Chondrocyte (in vitro differentiated cells): ENCODE measurements around the gene PIGL. TPM values are rescaled to one million over a fixed set of nuclear protein-coding genes. Genes with fewer than 3 reads are reported as not detected.
A peak's percentile ranks its signal among the peaks of the same experiment; 100 is the strongest.

Experiments used
- DNase-seq: peaks from one replicate; pipeline ENCODE4 v3.0.0; 2021; ENCODE audit warnings: mixed read lengths, low spot score
- H3K27ac Mint-ChIP-seq: one replicate; pipeline ENCODE4 v1.8.0; 2021; ENCODE audit warnings: mild to moderate bottlenecking, moderate library complexity, mixed read lengths; ENCODE audit not compliant: unreplicated experiment
- H3K27me3 Mint-ChIP-seq: 2 replicates; pipeline ENCODE4 v1.8.0; 2021; ENCODE audit warnings: low read depth, mixed read lengths
- H3K36me3 Mint-ChIP-seq: 2 replicates; pipeline ENCODE4 v1.8.0; 2021; ENCODE audit warnings: low read depth, mixed read lengths
- H3K4me1 Mint-ChIP-seq: 2 replicates; pipeline ENCODE4 v1.8.0; 2021; ENCODE audit warnings: low read depth, mild to moderate bottlenecking, mixed read lengths
- H3K4me3 Mint-ChIP-seq: one replicate; pipeline ENCODE4 v1.8.0; 2021; ENCODE audit warnings: mild to moderate bottlenecking, moderate library complexity, mixed read lengths; ENCODE audit not compliant: unreplicated experiment
- H3K9me3 Mint-ChIP-seq: 2 replicates; pipeline ENCODE4 v1.8.0; 2021; ENCODE audit warnings: low read depth, mixed read lengths
- CTCF ChIP-seq: fragments of 200-600 bp; sonication (generic); IDR thresholded peaks from 2 replicates; pipeline ENCODE4 v1.5.0; 2021; ENCODE audit warnings: antibody characterized with exemption, mild to moderate bottlenecking, moderate library complexity
- total RNA-seq: library from RNA; stranded (reverse); gene quantifications from 3 replicates; pipeline ENCODE4 v1.2.1, GENCODE V29; 2021

The PIGL gene
- total RNA-seq, 1 donor from 2014 or later, result 15.9 TPM

DNA sequence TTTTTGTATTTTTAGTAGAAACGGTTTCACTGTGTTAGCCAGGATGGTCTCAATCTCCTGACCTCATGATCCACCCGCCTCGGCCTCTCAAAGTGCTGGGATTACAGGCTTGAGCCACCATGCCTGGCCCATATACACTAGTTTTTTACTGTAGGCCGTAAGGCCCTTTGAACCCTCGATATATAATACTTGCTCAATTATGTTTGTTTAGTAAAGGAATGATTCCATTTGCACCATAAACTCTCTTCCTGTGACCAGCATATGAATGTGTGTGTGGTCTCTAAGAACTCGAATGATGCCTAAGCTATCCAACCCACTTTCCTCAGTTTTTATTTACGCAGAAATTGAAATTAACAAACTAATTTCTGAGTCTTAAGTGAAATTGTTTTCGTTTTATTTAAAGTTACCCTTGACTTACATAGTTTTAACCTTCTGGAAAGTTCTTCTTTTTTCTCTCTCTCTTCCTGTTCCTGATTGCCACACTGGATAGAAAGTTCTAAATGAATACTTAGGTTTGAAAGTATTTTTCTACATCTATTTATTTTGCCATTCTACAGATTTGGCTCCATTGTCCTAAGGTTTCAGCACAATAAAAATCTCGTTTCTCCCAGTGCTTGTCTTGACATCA is 37.9 kb downstream of the PIGL start:
- no peak overlapping the region for H3K27ac Mint-ChIP-seq

GRCh38 chr17:16255481-16255921 is 38.5 kb downstream of the PIGL start:
- Mint-ChIP-seq H3K27ac (peak overlapping the region; percentile 66), H3K36me3 (peaks cover 2% of the 10 kb centered on the region), H3K4me1 (peaks cover 24% of the 10 kb centered on the region), H3K9me3 (no peaks in the 10 kb centered on the region), H3K27me3 (no peaks in the 10 kb centered on the region), H3K4me3 (no peak overlapping the region)
- DNase-seq, result no peak
- TF ChIP-seq CTCF, result no peak

More for the DNA sequence above, 37.9 kb downstream of the PIGL start:
- Mint-ChIP-seq H3K4me3 (no peak overlapping the region), H3K36me3 (peaks cover 2% of the 10 kb centered on the region), H3K27me3 (no peaks in the 10 kb centered on the region), H3K4me1 (peaks cover 27% of the 10 kb centered on the region), H3K9me3 (no peaks in the 10 kb centered on the region)
- no peak for TF ChIP-seq CTCF
- no peak for DNase-seq

GRCh38 chr17:16258901-16259300 is 41.9 kb downstream of the PIGL start:
- Mint-ChIP-seq H3K27ac (no peak overlapping the region), H3K27me3 (no peaks in the 10 kb centered on the region), H3K4me3 (no peak overlapping the region), H3K4me1 (peaks cover 12% of the 10 kb centered on the region), H3K9me3 (no peaks in the 10 kb centered on the region), H3K36me3 (peaks cover under 1% of the 10 kb centered on the region)
- no peak for TF ChIP-seq CTCF
- no peak for DNase-seq

GRCh38 chr17:16259926-16260325 is 42.9 kb downstream of the PIGL start:
- no peaks in the 10 kb centered on the region for H3K36me3 Mint-ChIP-seq
- H3K27ac Mint-ChIP-seq, result no peak overlapping the region
- H3K27me3 Mint-ChIP-seq, result no peaks in the 10 kb centered on the region
- no peak for DNase-seq
- H3K9me3 Mint-ChIP-seq, result no peaks in the 10 kb centered on the region
- H3K4me3 Mint-ChIP-seq, result no peak overlapping the region
- TF ChIP-seq CTCF, result no peak
- H3K4me1 Mint-ChIP-seq, result peaks cover 12% of the 10 kb centered on the region

DNA sequence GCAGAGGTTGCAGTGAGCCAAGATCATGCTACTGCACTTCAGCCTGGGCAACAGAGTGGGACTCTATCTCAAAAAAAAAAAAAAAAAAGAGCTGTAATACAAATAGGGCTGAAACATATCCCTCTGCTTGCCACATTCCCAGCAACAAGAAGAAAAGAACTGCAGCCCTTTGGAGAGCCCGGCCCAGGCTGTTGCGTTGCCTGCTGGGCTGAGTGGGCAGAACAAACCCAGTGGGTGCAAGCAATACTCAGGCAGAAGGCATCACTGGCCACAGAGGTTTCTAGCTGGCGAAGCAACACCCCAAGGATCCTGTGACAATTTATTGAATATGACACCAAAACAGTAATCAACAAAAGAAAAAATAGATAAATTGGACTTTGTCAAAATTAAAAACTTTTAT is 44.0 kb downstream of the PIGL start:
- no peak for DNase-seq
- Mint-ChIP-seq H3K9me3 (no peaks in the 10 kb centered on the region), H3K27me3 (no peaks in the 10 kb centered on the region), H3K27ac (no peak overlapping the region), H3K4me1 (peaks cover under 1% of the 10 kb centered on the region), H3K36me3 (no peaks in the 10 kb centered on the region), H3K4me3 (no peak overlapping the region)
- no peak for TF ChIP-seq CTCF
